ENCODE results near the gene HS3ST4. TPM values are rescaled to one million over a fixed set of nuclear protein-coding genes. Genes with fewer than 3 reads are reported as not detected.

HS3ST4 gene
- total RNA-seq, 5 donors from 2014 or later (not counting 1 experiment from before 2014, with no cell fraction given) = not detected

DNA sequence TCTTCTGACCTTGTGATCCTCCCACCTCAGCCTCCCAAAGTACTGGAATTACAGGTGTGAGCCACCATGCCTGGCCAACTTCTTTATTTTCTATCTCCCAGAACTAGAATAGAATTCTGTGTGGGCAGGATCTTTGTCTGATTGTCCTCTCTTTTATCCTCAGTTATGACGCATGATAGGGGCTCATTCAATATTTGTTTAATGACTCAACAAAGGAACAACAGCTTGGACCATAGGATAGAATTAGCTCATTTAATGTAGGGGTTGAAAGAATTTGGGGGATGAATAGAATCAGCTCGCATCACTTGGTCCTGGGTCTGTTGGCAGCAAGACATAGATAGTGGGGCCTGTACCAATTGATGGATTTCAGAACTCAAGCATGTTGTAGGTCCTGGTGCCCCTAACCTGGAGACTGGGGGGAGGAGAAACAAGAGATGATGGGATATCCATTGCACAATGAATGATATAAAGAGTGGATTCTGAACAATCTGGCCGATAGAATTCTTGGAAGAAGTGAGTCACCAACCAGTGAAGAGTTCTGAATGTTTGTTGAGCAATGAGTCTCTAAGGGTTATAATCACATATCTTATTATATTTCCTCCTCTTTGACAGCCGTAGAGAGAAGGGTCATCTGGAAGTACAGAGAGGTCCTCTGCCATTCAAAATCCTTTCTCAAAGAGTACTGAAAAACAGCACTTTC, 250.2 kb downstream of the HS3ST4 start:
- no peaks in the 10 kb centered on the region for H3K36me3 ChIP-seq (ENCODE audit: control insufficient read depth in 2 of 2, extremely low read depth in 1 of 2, insufficient read depth in 1 of 2, low read length in 1 of 2)
- no peaks in the 10 kb centered on the region for H3K4me1 ChIP-seq (ENCODE audit: control insufficient read depth in 1 of 2, extremely low read depth in 1 of 2, insufficient read depth in 2 of 2, low read length in 2 of 2)
- H3K9me3 ChIP-seq = no peaks in the 10 kb centered on the region
- H3K27me3 ChIP-seq (replicated peaks in 1 of 2; ENCODE audit: control insufficient read depth in 2 of 2, extremely low read depth in 1 of 2, insufficient read depth in 2 of 2, low read length in 1 of 2) = peaks cover 0 to 4% of the 10 kb centered on the region in 2 experiments
- no peak overlapping the region for H3K4me3 ChIP-seq (ENCODE audit: control insufficient read depth in 1 of 2, extremely low read depth in 1 of 2, low read length in 1 of 2)
- no peak overlapping the region for H3K27ac ChIP-seq (ENCODE audit: low read length)
- no peak for ATAC-seq (replicated peaks in 1 of 4)
- Mint-ChIP-seq H3K27me3 (peaks cover 0 to 3% of the 10 kb centered on the region in 2 donors), H3K9me3 (no peaks in the 10 kb centered on the region), H3K27ac (no peak overlapping the region), H3K36me3 (no peaks in the 10 kb centered on the region), H3K4me1 (no peaks in the 10 kb centered on the region), H3K4me3 (no peak overlapping the region)
- CTCF ChIA-PET = no interaction called here
- WGBS (ENCODE audit: insufficient coverage) = 75% methylated on average over 1 of the region's 4 CpGs
- DNase-seq = no peak
- POLR2A ChIA-PET = no interaction called here

- Mint-ChIP-seq H3K27ac (no peak overlapping the region), H3K36me3 (no peaks in the 10 kb centered on the region), H3K9me3 (peaks cover 0 to 8% (median 3%) of the 10 kb centered on the region in 3 donors), H3K27me3 (peaks cover 0 to 2% of the 10 kb centered on the region in 2 donors), H3K4me3 (no peak overlapping the region), H3K4me1 (no peaks in the 10 kb centered on the region)
- no peaks in the 10 kb centered on the region for H3K9me3 ChIP-seq
- ChIA-PET POLR2A (no interaction called here), CTCF (no interaction called here)
- DNase-seq (no peak), ATAC-seq (replicated peaks in 1 of 4) (no peak)
- no peak overlapping the region for H3K4me3 ChIP-seq (ENCODE audit: control insufficient read depth in 1 of 2, extremely low read depth in 1 of 2, low read length in 1 of 2)
- no peaks in the 10 kb centered on the region for H3K36me3 ChIP-seq (ENCODE audit: control insufficient read depth in 2 of 2, extremely low read depth in 1 of 2, insufficient read depth in 1 of 2, low read length in 1 of 2)
- no peak overlapping the region for H3K27ac ChIP-seq (ENCODE audit: low read length)
- no peaks in the 10 kb centered on the region for H3K4me1 ChIP-seq (ENCODE audit: control insufficient read depth in 1 of 2, extremely low read depth in 1 of 2, insufficient read depth in 2 of 2, low read length in 2 of 2)
- H3K27me3 ChIP-seq (replicated peaks in 1 of 2; ENCODE audit: control insufficient read depth in 2 of 2, extremely low read depth in 1 of 2, insufficient read depth in 2 of 2, low read length in 1 of 2) = peaks cover 0 to 3% of the 10 kb centered on the region in 2 experiments
- 0% methylated on average over 1 of the region's 3 CpGs for WGBS (ENCODE audit: insufficient coverage)
These were observed 259.0 kb downstream of the HS3ST4 start for GRCh38 chr16:25950586-25951281.

- Mint-ChIP-seq H3K36me3 (no peaks in the 10 kb centered on the region), H3K4me1 (no peaks in the 10 kb centered on the region), H3K27me3 (peaks cover 0 to 4% of the 10 kb centered on the region in 2 donors), H3K9me3 (peaks cover 0 to 8% (median 3%) of the 10 kb centered on the region in 3 donors), H3K27ac (no peak overlapping the region), H3K4me3 (no peak overlapping the region)
- Histone ChIP-seq H3K36me3 (ENCODE audit: control insufficient read depth in 2 of 2, extremely low read depth in 1 of 2, insufficient read depth in 1 of 2, low read length in 1 of 2) (no peaks in the 10 kb centered on the region), H3K9me3 (no peaks in the 10 kb centered on the region), H3K27me3 (replicated peaks in 1 of 2; ENCODE audit: control insufficient read depth in 2 of 2, extremely low read depth in 1 of 2, insufficient read depth in 2 of 2, low read length in 1 of 2) (peaks cover 0 to 3% of the 10 kb centered on the region in 2 experiments), H3K27ac (ENCODE audit: low read length) (no peak overlapping the region), H3K4me3 (ENCODE audit: control insufficient read depth in 1 of 2, extremely low read depth in 1 of 2, low read length in 1 of 2) (no peak overlapping the region), H3K4me1 (ENCODE audit: control insufficient read depth in 1 of 2, extremely low read depth in 1 of 2, insufficient read depth in 2 of 2, low read length in 2 of 2) (no peaks in the 10 kb centered on the region)
- no peak for DNase-seq
- CTCF ChIA-PET = no interaction called here
- no peak for ATAC-seq (replicated peaks in 1 of 4)
- 86% methylated on average over 1 of the region's 1 CpG for WGBS (ENCODE audit: insufficient coverage)
- POLR2A ChIA-PET = no interaction called here
These were observed 260.2 kb downstream of the HS3ST4 start for GRCh38 chr16:25951999-25952398.

GRCh38 chr16:25952983-25953382, 261.2 kb downstream of the HS3ST4 start:
- no peak overlapping the region for H3K4me3 Mint-ChIP-seq
- Histone ChIP-seq H3K27me3 (replicated peaks in 1 of 2; ENCODE audit: control insufficient read depth in 2 of 2, extremely low read depth in 1 of 2, insufficient read depth in 2 of 2, low read length in 1 of 2) (peaks cover 0 to 3% of the 10 kb centered on the region in 2 experiments), H3K4me3 (ENCODE audit: control insufficient read depth in 1 of 2, extremely low read depth in 1 of 2, low read length in 1 of 2) (no peak overlapping the region), H3K36me3 (ENCODE audit: control insufficient read depth in 2 of 2, extremely low read depth in 1 of 2, insufficient read depth in 1 of 2, low read length in 1 of 2) (no peaks in the 10 kb centered on the region), H3K4me1 (ENCODE audit: control insufficient read depth in 1 of 2, extremely low read depth in 1 of 2, insufficient read depth in 2 of 2, low read length in 2 of 2) (no peaks in the 10 kb centered on the region), H3K27ac (ENCODE audit: low read length) (no peak overlapping the region), H3K9me3 (no peaks in the 10 kb centered on the region)
- DNase-seq = no peak
- no peak for ATAC-seq (replicated peaks in 1 of 4)
- no peaks in the 10 kb centered on the region for H3K36me3 Mint-ChIP-seq
- ChIA-PET CTCF (no interaction called here), POLR2A (no interaction called here)
- H3K4me1 Mint-ChIP-seq = no peaks in the 10 kb centered on the region
- 62% methylated on average over 1 of the region's 3 CpGs for WGBS (ENCODE audit: insufficient coverage)
- H3K27me3 Mint-ChIP-seq = peaks cover 0 to 4% of the 10 kb centered on the region in 2 donors
- peaks cover 0 to 8% (median 4%) of the 10 kb centered on the region in 3 donors for H3K9me3 Mint-ChIP-seq
- H3K27ac Mint-ChIP-seq = no peak overlapping the region

- no peaks in the 10 kb centered on the region for H3K4me1 ChIP-seq (ENCODE audit: control insufficient read depth in 1 of 2, extremely low read depth in 1 of 2, insufficient read depth in 2 of 2, low read length in 2 of 2)
- ATAC-seq (replicated peaks in 1 of 4) (no peak), DNase-seq (no peak)
- no peaks in the 10 kb centered on the region for H3K36me3 ChIP-seq (ENCODE audit: control insufficient read depth in 2 of 2, extremely low read depth in 1 of 2, insufficient read depth in 1 of 2, low read length in 1 of 2)
- no CpG with 5 or more reads among the region's 2 CpGs for whole genome bisulfite sequencing (ENCODE audit: insufficient coverage)
- H3K9me3 ChIP-seq = no peaks in the 10 kb centered on the region
- peaks cover 4% of the 10 kb centered on the region in 2 donors for H3K27me3 Mint-ChIP-seq
- no peak overlapping the region for H3K27ac ChIP-seq (ENCODE audit: low read length)
- CTCF ChIA-PET = no interaction called here
- no peak overlapping the region for H3K4me3 ChIP-seq (ENCODE audit: control insufficient read depth in 1 of 2, extremely low read depth in 1 of 2, low read length in 1 of 2)
- H3K4me3 Mint-ChIP-seq = no peak overlapping the region
- no peaks in the 10 kb centered on the region for H3K27me3 ChIP-seq (replicated peaks in 1 of 2; ENCODE audit: control insufficient read depth in 2 of 2, extremely low read depth in 1 of 2, insufficient read depth in 2 of 2, low read length in 1 of 2)
- no peaks in the 10 kb centered on the region for H3K36me3 Mint-ChIP-seq
- H3K9me3 Mint-ChIP-seq = peaks cover 0 to 11% (median 6%) of the 10 kb centered on the region in 3 donors
- no peak overlapping the region for H3K27ac Mint-ChIP-seq
- POLR2A ChIA-PET = no interaction called here
- H3K4me1 Mint-ChIP-seq = no peaks in the 10 kb centered on the region
These were observed 265.9 kb downstream of the HS3ST4 start for GRCh38 chr16:25957707-25958106.

GRCh38 chr16:25959221-25959620, 267.5 kb downstream of the HS3ST4 start:
- Histone ChIP-seq H3K36me3 (ENCODE audit: control insufficient read depth in 2 of 2, extremely low read depth in 1 of 2, insufficient read depth in 1 of 2, low read length in 1 of 2) (no peaks in the 10 kb centered on the region), H3K27ac (ENCODE audit: low read length) (no peak overlapping the region), H3K4me1 (ENCODE audit: control insufficient read depth in 1 of 2, extremely low read depth in 1 of 2, insufficient read depth in 2 of 2, low read length in 2 of 2) (no peaks in the 10 kb centered on the region), H3K27me3 (replicated peaks in 1 of 2; ENCODE audit: control insufficient read depth in 2 of 2, extremely low read depth in 1 of 2, insufficient read depth in 2 of 2, low read length in 1 of 2) (no peaks in the 10 kb centered on the region), H3K9me3 (no peaks in the 10 kb centered on the region), H3K4me3 (ENCODE audit: control insufficient read depth in 1 of 2, extremely low read depth in 1 of 2, low read length in 1 of 2) (no peak overlapping the region)
- Mint-ChIP-seq H3K27me3 (peaks cover 2 to 4% of the 10 kb centered on the region in 2 donors), H3K9me3 (peaks cover 0 to 3% (median 2%) of the 10 kb centered on the region in 3 donors), H3K4me3 (no peak overlapping the region), H3K36me3 (no peaks in the 10 kb centered on the region), H3K4me1 (no peaks in the 10 kb centered on the region), H3K27ac (no peak overlapping the region)
- DNase-seq = no peak
- ChIA-PET POLR2A (no interaction called here), CTCF (no interaction called here)
- no CpG with 5 or more reads among the region's 2 CpGs for WGBS (ENCODE audit: insufficient coverage)
- no peak for ATAC-seq (replicated peaks in 1 of 4)
